ENCODE results near the gene EPB41L3. TPM values are rescaled to one million over a fixed set of nuclear protein-coding genes. Genes with fewer than 3 reads are reported as not detected.
A peak's percentile ranks its signal among the peaks of the same experiment; 100 is the strongest.

EPB41L3 gene
- total RNA-seq, 1 experiment from 2014 or later: 16.1 TPM

GRCh38 chr18:5574843-5575242, 31.0 kb upstream of the EPB41L3 start:
- Histone ChIP-seq H2BK5ac (ENCODE audit: insufficient read length, low read length) (no peak overlapping the region), H3T11ph (ENCODE audit: low read length) (no peak overlapping the region), H2BK12ac (ENCODE audit: insufficient read length, low read depth, low read length) (no peak overlapping the region), H3K79me2 (ENCODE audit: insufficient read depth, low read length) (no peaks in the 10 kb centered on the region), H3K18ac (ENCODE audit: insufficient read length, low read depth, low read length) (no peak overlapping the region), H3K23me2 (ENCODE audit: insufficient read length, low read depth, low read length, poor library complexity, severe bottlenecking) (no peaks in the 10 kb centered on the region), H3K27me3 (ENCODE audit: insufficient read depth, low read length) (no peaks in the 10 kb centered on the region), H2AK5ac (ENCODE audit: insufficient read length, low read length) (no peak overlapping the region), H3K4ac (ENCODE audit: low read depth, low read length) (no peak overlapping the region), H2BK20ac (ENCODE audit: low read depth, low read length, poor library complexity, severe bottlenecking) (no peak overlapping the region), H2BK15ac (ENCODE audit: low read depth, low read length) (no peak overlapping the region), H2AFZ (ENCODE audit: low read length) (no peak overlapping the region), H3K27ac (ENCODE audit: insufficient read length, low read depth, low read length) (no peak overlapping the region), H3K56ac (ENCODE audit: insufficient read length, low read depth, low read length) (no peak overlapping the region), H3K4me1 (ENCODE audit: insufficient read depth, low read length) (peaks cover 10% of the 10 kb centered on the region; the same call in 1 of the 2 replicates), H4K8ac (replicated peaks; ENCODE audit: insufficient read length, low read depth, low read length) (no peak overlapping the region), H4K5ac (ENCODE audit: insufficient read length, low read depth, low read length) (no peak overlapping the region), H4K91ac (ENCODE audit: insufficient read length, low read depth, low read length) (no peak overlapping the region), H3K79me1 (ENCODE audit: insufficient read depth, low read depth, low read length, poor library complexity, severe bottlenecking) (no peaks in the 10 kb centered on the region), H3K9ac (ENCODE audit: extremely low read depth, insufficient read length, low read length) (no peak overlapping the region), H4K20me1 (ENCODE audit: control insufficient read depth, insufficient read depth, insufficient read length) (no peaks in the 10 kb centered on the region), H3K4me2 (ENCODE audit: insufficient read depth, insufficient read length, low read length) (no peak overlapping the region), H3K9me3 (ENCODE audit: control insufficient read depth, low read depth, low read length) (no peaks in the 10 kb centered on the region), H2BK120ac (ENCODE audit: low read depth, low read length, poor library complexity, severe bottlenecking) (no peak overlapping the region), H3K14ac (ENCODE audit: insufficient read depth, low read length) (no peak overlapping the region), H3K23ac (ENCODE audit: insufficient read length, low read depth, low read length) (no peak overlapping the region)
- no peak for DNase-seq
- Mint-ChIP-seq H3K4me3 (no peak overlapping the region), H3K27me3 (ENCODE audit: low read depth) (no peaks in the 10 kb centered on the region; the same call in 1 of the 2 replicates), H3K36me3 (ENCODE audit: insufficient read depth in 1 of 3, low read depth in 3 of 3) (no peaks in the 10 kb centered on the region), H3K27ac (0 out of 7 replicates have a peak overlapping the region, but pooled peaks of 1 of the 3 experiments have one; percentile 9), H3K4me1 (peaks cover 30 to 35% of the 10 kb centered on the region in 2 experiments), H3K9me3 (no peaks in the 10 kb centered on the region)
- no CpG with 5 or more reads among the region's 1 CpG for WGBS (ENCODE audit: extremely low coverage, insufficient read length, low lambda C conversion rate)
- TF ChIP-seq CTCF (conservative IDR thresholded peaks at IDR 0.05): no peak

Data from H9 (cell line).